Hypothalamus (tissue), 51 donors: ENCODE results near the gene SPINK14.

Source experiments
- DNase-seq, 51 donors: peaks; one replicate each; lab custom pipeline; 2025; lab: John Stamatoyannopoulos, UW

Gene SPINK14

GRCh38 chr5:148193202-148193601 lies 24.9 kb downstream of the SPINK14 start:
- no peak for DNase-seq

GRCh38 chr5:148201151-148201550 lies 32.8 kb downstream of the SPINK14 start:
- DNase-seq, result no peak

- DNase-seq, result no peak
Observed at GRCh38 chr5:148202531-148203203, 34.3 kb downstream of the SPINK14 start, which contains the start of gene SPINK6. SPINK6 (plus strand) TSS chr5:148203042; CDS start chr5:148203097, 55 bp downstream.

GRCh38 chr5:148205044-148205806 lies 36.9 kb downstream of the SPINK14 start:
- no peak for DNase-seq

GRCh38 chr5:148205865-148206264 lies 37.5 kb downstream of the SPINK14 start:
- no peak for DNase-seq

GRCh38 chr5:148206620-148207019 lies 38.3 kb downstream of the SPINK14 start:
- no peak for DNase-seq

GRCh38 chr5:148208226-148208625 lies 39.9 kb downstream of the SPINK14 start:
- no peak for DNase-seq

GRCh38 chr5:148209151-148209770 lies 40.9 kb downstream of the SPINK14 start:
- no peak for DNase-seq

GRCh38 chr5:148214665-148215185 lies 46.4 kb downstream of the SPINK14 start:
- DNase-seq, result no peak

- DNase-seq, result no peak
Observed at GRCh38 chr5:148221508-148221907, 53.2 kb downstream of the SPINK14 start.

GRCh38 chr5:148224117-148224742 lies 55.9 kb downstream of the SPINK14 start:
- DNase-seq, result no peak
